HG03064 (cell line): ENCODE data around the gene LENEP.

Experiments
- ATAC-seq: cut with Tn5 transposase; IDR thresholded peaks from one replicate; pipeline ENCODE4 v1.9.1; 2021; ENCODE audit warnings: low read depth; ENCODE audit not compliant: unreplicated experiment

The LENEP gene

DNA sequence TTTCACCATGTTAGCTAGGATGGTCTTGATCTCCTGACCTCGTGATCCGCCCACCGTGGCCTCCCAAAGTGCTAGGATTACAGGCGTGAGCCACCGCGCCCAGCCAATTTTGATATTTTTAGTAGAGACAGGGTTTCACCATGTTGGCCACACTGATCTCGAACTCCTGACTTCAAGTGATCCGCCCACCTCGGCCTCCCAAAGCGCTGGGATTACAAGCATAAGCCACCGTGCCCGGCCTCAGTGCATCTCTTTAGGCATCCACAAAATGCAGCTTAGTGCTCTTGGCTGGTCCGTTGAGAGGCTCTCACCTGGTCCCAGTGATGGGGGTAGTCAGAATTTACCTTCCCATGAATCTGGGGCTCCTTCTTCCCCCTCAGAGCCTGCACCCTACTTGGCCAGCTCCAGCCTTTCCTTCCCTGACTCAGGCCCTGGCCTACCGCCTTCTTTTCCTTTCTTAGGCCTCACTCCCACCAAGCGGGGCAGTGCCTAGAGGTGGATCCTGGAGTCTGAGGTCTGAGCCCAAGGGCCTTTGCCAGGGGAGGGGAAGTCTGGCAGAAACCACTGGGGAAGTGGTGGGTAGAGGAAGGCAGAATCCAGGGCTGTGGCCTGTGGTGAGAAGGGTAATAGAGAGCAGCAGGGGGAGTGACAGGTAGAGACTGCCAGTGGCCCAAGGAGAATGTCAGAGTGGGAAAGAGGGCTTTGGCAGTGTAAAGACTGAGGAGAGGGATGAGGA, 3.7 kb downstream of the LENEP start:
- ATAC-seq, result no peak

DNA sequence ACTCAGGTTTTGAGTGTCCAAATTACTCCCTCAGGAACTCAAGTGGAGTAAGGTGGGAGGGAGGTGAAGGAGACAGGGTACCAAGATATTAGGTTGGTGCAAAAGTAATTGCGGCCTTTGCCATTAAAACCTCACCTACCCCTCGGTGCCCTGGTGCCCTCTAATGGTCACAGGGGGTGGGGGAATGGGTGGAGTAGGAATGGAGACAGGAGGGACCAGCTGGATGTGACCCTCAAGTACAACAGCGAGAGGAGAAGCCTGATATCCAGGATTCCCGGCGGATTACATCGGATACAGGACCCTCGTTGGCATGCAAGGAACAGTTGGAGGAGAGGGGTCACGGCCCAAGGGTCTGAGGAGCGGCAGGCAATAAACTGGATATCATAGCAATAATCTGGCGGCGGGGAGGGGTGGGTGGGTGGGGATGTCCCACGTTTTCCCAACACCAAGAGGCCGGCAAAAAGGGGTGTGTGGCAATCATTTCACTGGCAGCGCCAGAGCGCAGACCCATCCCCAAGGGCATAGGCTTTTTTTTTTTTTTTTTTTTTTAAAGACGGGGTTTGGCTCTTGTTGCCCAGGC, 4.9 kb downstream of the LENEP start:
- ATAC-seq, result no peak

- no peak for ATAC-seq
Measured at GRCh38 chr1:154998818-154999570, 5.6 kb downstream of the LENEP start.

DNA sequence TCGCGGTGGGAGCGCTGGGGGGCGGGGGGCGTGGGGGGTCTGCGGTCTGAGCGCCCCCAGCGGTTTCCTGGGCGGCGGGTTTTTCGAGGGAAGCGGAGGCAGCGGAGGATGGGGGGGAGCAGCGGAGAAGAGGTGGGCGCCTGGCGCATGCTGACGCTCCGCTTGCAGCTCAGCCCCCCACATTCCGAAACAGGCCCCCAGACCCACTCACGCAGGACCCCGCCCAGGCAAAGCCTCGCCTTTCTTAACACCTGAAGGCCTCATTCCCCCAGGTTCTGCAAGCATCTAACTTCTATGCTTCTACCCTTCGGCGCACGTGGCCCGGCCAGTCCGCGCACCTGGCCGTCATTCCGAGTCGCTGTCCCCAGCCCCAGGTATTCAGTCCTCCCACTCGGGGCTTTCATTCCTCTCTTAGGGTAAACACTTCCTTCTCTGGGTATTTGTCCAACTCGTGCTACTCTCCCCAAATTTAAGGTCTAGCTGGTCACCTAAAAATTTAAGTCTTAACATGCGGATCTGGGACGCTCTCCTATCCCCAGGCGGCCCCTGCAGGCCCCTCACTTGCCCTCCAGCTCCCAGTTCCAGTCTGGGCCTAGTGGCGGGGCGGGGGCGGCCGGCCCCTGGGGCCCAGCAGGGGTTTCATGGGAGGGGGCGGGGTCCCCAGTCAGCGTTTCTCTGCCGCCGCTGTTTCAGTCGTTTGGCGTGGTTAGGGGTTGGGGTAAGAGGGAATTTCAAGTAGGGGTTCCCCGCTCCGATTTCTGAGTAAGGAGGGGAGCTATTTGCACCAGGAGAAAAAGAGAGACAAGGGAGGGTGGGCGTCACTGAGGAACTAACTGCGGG, 6.4 kb downstream of the LENEP start:
- ATAC-seq, result no peak

DNA sequence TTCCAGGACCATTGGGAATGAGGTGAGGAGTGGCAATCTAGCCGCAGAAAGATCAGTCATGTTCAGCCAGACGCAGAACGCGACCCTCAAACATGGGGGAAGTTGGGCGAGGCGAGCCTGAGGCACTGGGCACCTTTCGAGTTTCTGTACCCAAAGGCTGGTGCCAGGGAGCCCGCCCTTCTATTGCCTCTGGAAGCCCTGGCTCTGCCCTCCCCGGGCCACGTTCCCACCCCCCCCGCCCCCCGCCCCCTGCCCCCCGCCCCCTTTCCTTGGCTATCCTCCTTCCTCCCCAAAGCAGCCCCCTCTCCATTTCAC, 7.0 kb downstream of the LENEP start:
- ATAC-seq, result no peak

GRCh38 chr1:155000726-155001424, 7.5 kb downstream of the LENEP start:
- ATAC-seq, result peak; percentile 45

GRCh38 chr1:155001425-155001674, 8.0 kb downstream of the LENEP start:
- no peak for ATAC-seq

- ATAC-seq, result peak; percentile 36
Measured at GRCh38 chr1:155001675-155002463, 8.5 kb downstream of the LENEP start.

GRCh38 chr1:155002464-155003226, 9.3 kb downstream of the LENEP start, which contains the start of gene ZBTB7B:
ZBTB7B (plus strand) TSS chr1:155002802; CDS start chr1:155014661, 11,859 bp downstream.
- no peak for ATAC-seq

GRCh38 chr1:155003227-155003765, 9.9 kb downstream of the LENEP start:
- ATAC-seq, result no peak

- no peak for ATAC-seq
Measured at GRCh38 chr1:155003766-155004351, 10.5 kb downstream of the LENEP start.

GRCh38 chr1:155004352-155005075, 11.1 kb downstream of the LENEP start:
- ATAC-seq, result no peak

- no peak for ATAC-seq
Measured at GRCh38 chr1:155005076-155006011, 12.0 kb downstream of the LENEP start.

- no peak for ATAC-seq
Measured at GRCh38 chr1:155006601-155007101, 13.3 kb downstream of the LENEP start.

GRCh38 chr1:155007251-155007828, 14.0 kb downstream of the LENEP start:
- ATAC-seq, result no peak
